Neural cell (in vitro differentiated cells): Measurements from ENCODE around the gene GNAS-AS1.

Experiments
- EZH2 ChIP-seq: fragments of 200-600, 300-800 bp; shearing (Covaris generic), sonication (generic); IDR thresholded peaks from 2 replicates; pipeline ENCODE4 v1.6.1; 2014; ENCODE audit warnings: antibody characterized with exemption, low read length, borderline replicate concordance, mild to moderate bottlenecking; ENCODE audit not compliant: insufficient read depth, poor library complexity, severe bottlenecking
- POLR2AphosphoS5 ChIP-seq: IDR thresholded peaks from 2 replicates; pipeline ENCODE4 v1.6.1; 2012
- RAD21 ChIP-seq: fragments of 450-650 bp; conservative IDR thresholded peaks from 2 replicates; pipeline ENCODE4 v1.6.1; 2014; ENCODE audit warnings: antibody characterized with exemption, mild to moderate bottlenecking, moderate library complexity
- SMC3 ChIP-seq: fragments of 450-650 bp; conservative IDR thresholded peaks from 2 replicates; pipeline ENCODE4 v1.6.1; 2014; ENCODE audit warnings: antibody characterized with exemption, mild to moderate bottlenecking, moderate library complexity; ENCODE audit not compliant: poor library complexity
- TF ChIP-seq, protein P1 (sequence below): fragments of 450-650 bp; IDR thresholded peaks from 2 replicates; pipeline ENCODE4 v1.5.1; 2014; ENCODE audit warnings: antibody characterized with exemption, mild to moderate bottlenecking, moderate library complexity; ENCODE audit not compliant: poor library complexity, severe bottlenecking
- TF ChIP-seq, protein P2 (sequence below): IDR thresholded peaks from 2 replicates; pipeline ENCODE4 v1.6.1; 2012; ENCODE audit warnings: borderline replicate concordance

DNA sequence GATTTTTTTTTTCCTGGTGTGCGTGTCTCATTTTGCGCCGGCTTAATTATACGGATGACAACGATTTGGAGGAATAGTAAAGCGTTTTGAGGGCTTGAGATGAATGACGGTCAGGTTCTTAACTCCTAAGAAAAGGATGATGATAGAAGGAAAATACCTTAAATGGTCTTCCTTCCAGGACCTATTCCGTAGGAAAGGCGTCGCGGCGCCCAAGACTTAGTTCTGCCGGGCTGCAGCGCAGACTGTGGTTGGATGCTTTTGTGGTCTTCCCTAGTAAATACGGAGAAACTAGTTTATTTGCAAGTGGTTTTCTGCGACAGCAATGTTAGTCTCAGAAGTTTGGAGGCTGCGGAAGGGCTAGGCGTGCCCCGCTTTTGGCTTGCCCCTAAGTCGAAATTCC lies 8.4 kb downstream of the GNAS-AS1 start:
- TF ChIP-seq EZH2 (no peak), POLR2AphosphoS5 (no peak), SMC3 (no peak), RAD21 (no peak)
- TF ChIP-seq, protein P1, sequence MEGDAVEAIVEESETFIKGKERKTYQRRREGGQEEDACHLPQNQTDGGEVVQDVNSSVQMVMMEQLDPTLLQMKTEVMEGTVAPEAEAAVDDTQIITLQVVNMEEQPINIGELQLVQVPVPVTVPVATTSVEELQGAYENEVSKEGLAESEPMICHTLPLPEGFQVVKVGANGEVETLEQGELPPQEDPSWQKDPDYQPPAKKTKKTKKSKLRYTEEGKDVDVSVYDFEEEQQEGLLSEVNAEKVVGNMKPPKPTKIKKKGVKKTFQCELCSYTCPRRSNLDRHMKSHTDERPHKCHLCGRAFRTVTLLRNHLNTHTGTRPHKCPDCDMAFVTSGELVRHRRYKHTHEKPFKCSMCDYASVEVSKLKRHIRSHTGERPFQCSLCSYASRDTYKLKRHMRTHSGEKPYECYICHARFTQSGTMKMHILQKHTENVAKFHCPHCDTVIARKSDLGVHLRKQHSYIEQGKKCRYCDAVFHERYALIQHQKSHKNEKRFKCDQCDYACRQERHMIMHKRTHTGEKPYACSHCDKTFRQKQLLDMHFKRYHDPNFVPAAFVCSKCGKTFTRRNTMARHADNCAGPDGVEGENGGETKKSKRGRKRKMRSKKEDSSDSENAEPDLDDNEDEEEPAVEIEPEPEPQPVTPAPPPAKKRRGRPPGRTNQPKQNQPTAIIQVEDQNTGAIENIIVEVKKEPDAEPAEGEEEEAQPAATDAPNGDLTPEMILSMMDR, result no peak
- TF ChIP-seq, protein P2, sequence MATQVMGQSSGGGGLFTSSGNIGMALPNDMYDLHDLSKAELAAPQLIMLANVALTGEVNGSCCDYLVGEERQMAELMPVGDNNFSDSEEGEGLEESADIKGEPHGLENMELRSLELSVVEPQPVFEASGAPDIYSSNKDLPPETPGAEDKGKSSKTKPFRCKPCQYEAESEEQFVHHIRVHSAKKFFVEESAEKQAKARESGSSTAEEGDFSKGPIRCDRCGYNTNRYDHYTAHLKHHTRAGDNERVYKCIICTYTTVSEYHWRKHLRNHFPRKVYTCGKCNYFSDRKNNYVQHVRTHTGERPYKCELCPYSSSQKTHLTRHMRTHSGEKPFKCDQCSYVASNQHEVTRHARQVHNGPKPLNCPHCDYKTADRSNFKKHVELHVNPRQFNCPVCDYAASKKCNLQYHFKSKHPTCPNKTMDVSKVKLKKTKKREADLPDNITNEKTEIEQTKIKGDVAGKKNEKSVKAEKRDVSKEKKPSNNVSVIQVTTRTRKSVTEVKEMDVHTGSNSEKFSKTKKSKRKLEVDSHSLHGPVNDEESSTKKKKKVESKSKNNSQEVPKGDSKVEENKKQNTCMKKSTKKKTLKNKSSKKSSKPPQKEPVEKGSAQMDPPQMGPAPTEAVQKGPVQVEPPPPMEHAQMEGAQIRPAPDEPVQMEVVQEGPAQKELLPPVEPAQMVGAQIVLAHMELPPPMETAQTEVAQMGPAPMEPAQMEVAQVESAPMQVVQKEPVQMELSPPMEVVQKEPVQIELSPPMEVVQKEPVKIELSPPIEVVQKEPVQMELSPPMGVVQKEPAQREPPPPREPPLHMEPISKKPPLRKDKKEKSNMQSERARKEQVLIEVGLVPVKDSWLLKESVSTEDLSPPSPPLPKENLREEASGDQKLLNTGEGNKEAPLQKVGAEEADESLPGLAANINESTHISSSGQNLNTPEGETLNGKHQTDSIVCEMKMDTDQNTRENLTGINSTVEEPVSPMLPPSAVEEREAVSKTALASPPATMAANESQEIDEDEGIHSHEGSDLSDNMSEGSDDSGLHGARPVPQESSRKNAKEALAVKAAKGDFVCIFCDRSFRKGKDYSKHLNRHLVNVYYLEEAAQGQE, result no peak
